HEK293 (cell line): ENCODE results near the gene BHLHE41.

Experiments used
- BCL11B ChIP-seq: fragments of 450-650 bp; formaldehyde crosslinking; IDR thresholded peaks from 2 replicates; pipeline ENCODE4 v1.5.1; 2016; ENCODE audit warnings: low read depth, missing biosample characterization, missing genetic modification characterization
- EGR2 ChIP-seq: fragments of 450-650 bp; formaldehyde crosslinking; IDR thresholded peaks from 2 replicates; pipeline ENCODE4 v1.5.1; 2016; ENCODE audit warnings: low read depth, missing biosample characterization, missing genetic modification characterization
- TRIM28 ChIP-seq: IDR thresholded peaks from 2 replicates; pipeline ENCODE4 v1.6.1; 2011; ENCODE audit warnings: low read length, control low read depth, borderline replicate concordance
- ZNF138 ChIP-seq: fragments of 450-650 bp; formaldehyde crosslinking; IDR thresholded peaks from 2 replicates; pipeline ENCODE4 v1.5.1; 2016; ENCODE audit warnings: missing biosample characterization, missing genetic modification characterization, borderline replicate concordance
- ZNF239 ChIP-seq: fragments of 450-650 bp; formaldehyde crosslinking; IDR thresholded peaks from 2 replicates; pipeline ENCODE4 v1.5.1; 2016; ENCODE audit warnings: missing biosample characterization, missing genetic modification characterization
- ZNF292 ChIP-seq: fragments of 450-650 bp; formaldehyde crosslinking; IDR thresholded peaks from 2 replicates; pipeline ENCODE4 v1.5.1; 2016; ENCODE audit warnings: low read depth, missing biosample characterization, missing genetic modification characterization, borderline replicate concordance
- ZNF544 ChIP-seq: fragments of 450-650 bp; formaldehyde crosslinking; IDR thresholded peaks from 2 replicates; pipeline ENCODE4 v1.5.0; 2017; ENCODE audit warnings: missing biosample characterization, missing genetic modification characterization
- ZNF558 ChIP-seq: fragments of 450-650 bp; formaldehyde crosslinking; IDR thresholded peaks from 2 replicates; pipeline ENCODE4 v1.5.1; 2016; ENCODE audit warnings: missing biosample characterization, missing genetic modification characterization
- ZNF785 ChIP-seq: fragments of 450-650 bp; formaldehyde crosslinking; IDR thresholded peaks from 2 replicates; pipeline ENCODE4 v1.5.1; 2016; ENCODE audit warnings: missing biosample characterization, missing genetic modification characterization
- ZNF830 ChIP-seq: fragments of 450-650 bp; IDR thresholded peaks from 2 replicates; pipeline ENCODE4 v1.5.0; 2018; ENCODE audit warnings: missing biosample characterization, missing genetic modification characterization, low read depth, mild to moderate bottlenecking, moderate library complexity
- TF ChIP-seq, protein P1 (sequence below): fragments of 450-650 bp; formaldehyde crosslinking; optimal IDR thresholded peaks from 2 replicates; pipeline ENCODE3; 2016; ENCODE audit warnings: missing biosample characterization, mild to moderate bottlenecking, missing genetic modification characterization
- TF ChIP-seq, protein P2 (sequence below): fragments of 450-650 bp; formaldehyde crosslinking; IDR thresholded peaks from 2 replicates; pipeline ENCODE4 v1.5.1; 2016; ENCODE audit warnings: missing biosample characterization, missing genetic modification characterization, low read depth
- TF ChIP-seq, protein P3 (sequence below): fragments of 450-650 bp; formaldehyde crosslinking; IDR thresholded peaks from 2 replicates; pipeline ENCODE4 v1.5.1; 2016; ENCODE audit warnings: missing biosample characterization, missing genetic modification characterization

DNA sequence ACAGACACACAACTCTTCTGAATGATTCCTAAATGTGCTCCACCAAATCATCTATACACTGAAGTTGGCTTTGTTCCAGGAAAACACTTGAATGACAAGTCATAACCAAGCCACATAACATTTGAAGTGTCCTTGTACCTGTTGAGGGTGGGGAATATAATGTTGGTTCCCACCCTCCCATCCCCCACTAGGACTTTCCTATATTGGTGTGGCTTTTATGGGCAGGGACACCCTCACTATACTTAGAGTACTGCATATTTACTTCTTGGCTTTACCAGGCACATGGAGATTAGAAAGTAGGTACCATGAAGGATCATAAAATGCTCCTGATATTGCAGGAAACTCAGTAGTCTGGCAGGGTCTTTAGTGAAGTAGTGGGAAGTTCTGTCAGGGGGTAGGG, 9.7 kb upstream of the BHLHE41 start:
- TF ChIP-seq ZNF138 (tag by site-specific recombination) (no peak), ZNF785 (tag by site-specific recombination) (no peak), ZNF239 (tag by site-specific recombination) (no peak), ZNF558 (tag by site-specific recombination) (no peak), ZNF830 (no peak), EGR2 (tag by site-specific recombination) (no peak), ZNF292 (tag by site-specific recombination) (no peak), ZNF544 (tag by site-specific recombination) (no peak), BCL11B (tag by site-specific recombination) (no peak), TRIM28 (no peak)
- TF ChIP-seq, protein P1, sequence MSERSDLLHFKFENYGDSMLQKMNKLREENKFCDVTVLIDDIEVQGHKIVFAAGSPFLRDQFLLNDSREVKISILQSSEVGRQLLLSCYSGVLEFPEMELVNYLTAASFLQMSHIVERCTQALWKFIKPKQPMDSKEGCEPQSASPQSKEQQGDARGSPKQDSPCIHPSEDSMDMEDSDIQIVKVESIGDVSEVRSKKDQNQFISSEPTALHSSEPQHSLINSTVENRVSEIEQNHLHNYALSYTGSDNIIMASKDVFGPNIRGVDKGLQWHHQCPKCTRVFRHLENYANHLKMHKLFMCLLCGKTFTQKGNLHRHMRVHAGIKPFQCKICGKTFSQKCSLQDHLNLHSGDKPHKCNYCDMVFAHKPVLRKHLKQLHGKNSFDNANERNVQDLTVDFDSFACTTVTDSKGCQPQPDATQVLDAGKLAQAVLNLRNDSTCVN (tag by site-specific recombination) = no peak
- TF ChIP-seq, protein P2, sequence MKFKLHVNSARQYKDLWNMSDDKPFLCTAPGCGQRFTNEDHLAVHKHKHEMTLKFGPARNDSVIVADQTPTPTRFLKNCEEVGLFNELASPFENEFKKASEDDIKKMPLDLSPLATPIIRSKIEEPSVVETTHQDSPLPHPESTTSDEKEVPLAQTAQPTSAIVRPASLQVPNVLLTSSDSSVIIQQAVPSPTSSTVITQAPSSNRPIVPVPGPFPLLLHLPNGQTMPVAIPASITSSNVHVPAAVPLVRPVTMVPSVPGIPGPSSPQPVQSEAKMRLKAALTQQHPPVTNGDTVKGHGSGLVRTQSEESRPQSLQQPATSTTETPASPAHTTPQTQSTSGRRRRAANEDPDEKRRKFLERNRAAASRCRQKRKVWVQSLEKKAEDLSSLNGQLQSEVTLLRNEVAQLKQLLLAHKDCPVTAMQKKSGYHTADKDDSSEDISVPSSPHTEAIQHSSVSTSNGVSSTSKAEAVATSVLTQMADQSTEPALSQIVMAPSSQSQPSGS = no peak
- TF ChIP-seq, protein P3, sequence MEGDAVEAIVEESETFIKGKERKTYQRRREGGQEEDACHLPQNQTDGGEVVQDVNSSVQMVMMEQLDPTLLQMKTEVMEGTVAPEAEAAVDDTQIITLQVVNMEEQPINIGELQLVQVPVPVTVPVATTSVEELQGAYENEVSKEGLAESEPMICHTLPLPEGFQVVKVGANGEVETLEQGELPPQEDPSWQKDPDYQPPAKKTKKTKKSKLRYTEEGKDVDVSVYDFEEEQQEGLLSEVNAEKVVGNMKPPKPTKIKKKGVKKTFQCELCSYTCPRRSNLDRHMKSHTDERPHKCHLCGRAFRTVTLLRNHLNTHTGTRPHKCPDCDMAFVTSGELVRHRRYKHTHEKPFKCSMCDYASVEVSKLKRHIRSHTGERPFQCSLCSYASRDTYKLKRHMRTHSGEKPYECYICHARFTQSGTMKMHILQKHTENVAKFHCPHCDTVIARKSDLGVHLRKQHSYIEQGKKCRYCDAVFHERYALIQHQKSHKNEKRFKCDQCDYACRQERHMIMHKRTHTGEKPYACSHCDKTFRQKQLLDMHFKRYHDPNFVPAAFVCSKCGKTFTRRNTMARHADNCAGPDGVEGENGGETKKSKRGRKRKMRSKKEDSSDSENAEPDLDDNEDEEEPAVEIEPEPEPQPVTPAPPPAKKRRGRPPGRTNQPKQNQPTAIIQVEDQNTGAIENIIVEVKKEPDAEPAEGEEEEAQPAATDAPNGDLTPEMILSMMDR (tag by site-specific recombination) = no peak
